HG03354 (cell line): ENCODE results near the gene CSRP1.
"Not testable (repeated sequence)": the region's sequence is repeated elsewhere in the genome, so short reads cannot be mapped to it uniquely, and the experiment has no call there.

Source experiments
- ATAC-seq: cut with Tn5 transposase; IDR thresholded peaks from one replicate; pipeline ENCODE4 v1.9.1; 2021; ENCODE audit warnings: mild to moderate bottlenecking; ENCODE audit not compliant: unreplicated experiment, poor library complexity, severe bottlenecking

Gene CSRP1

DNA sequence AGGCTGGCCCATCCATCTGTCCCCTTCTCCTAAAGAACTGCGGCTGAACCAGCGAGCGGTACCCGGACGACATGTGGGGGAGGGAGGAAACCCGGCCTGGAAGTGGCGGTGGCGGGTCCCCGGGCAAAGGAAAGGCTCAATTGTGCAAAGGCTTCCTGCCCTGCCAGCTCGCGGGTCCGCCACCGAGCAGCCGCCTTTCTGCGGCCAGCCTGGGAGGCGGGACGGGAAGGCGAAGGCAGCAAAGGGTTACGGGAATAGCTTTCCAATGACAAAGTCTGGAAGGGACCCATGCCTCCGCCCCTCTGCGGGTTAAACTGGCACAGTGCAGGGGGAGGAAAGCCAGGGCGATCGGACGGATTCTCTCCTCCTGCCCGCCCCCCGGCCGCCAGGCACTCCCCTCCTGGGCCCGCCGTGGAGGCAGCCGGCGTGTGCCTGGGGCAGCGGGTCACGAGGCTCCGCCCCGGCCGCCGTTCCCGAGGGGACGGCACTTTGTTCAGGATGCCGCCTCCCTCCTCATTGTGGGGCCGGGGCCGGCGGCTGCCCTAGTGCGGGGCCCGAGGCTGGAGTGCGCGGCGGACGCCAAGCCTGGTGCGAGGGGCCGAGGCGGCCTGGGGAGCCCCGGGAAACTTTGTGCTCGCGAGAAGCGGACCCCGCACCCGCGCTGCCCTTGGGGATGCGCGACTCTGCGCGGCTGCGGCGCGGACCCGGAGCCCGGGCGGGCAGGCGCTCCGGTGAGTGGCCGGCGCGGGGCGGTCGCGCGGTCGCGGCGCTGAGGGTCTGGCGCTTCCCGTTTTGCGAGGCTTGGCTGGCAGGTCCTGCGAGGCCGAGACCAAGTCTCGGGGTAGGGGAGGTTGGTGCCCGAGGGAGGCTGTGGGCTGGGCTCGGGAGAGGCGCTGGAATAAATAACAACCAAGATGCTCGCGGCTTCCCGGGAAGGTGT is 32.0 kb upstream of the CSRP1 start, which contains the start of gene NAV1:
NAV1 (plus strand) TSS at position 516 of the 940 bp plus-strand sequence. CDS start 83,758 bp downstream, outside the sequence.
- ATAC-seq: no peak

DNA sequence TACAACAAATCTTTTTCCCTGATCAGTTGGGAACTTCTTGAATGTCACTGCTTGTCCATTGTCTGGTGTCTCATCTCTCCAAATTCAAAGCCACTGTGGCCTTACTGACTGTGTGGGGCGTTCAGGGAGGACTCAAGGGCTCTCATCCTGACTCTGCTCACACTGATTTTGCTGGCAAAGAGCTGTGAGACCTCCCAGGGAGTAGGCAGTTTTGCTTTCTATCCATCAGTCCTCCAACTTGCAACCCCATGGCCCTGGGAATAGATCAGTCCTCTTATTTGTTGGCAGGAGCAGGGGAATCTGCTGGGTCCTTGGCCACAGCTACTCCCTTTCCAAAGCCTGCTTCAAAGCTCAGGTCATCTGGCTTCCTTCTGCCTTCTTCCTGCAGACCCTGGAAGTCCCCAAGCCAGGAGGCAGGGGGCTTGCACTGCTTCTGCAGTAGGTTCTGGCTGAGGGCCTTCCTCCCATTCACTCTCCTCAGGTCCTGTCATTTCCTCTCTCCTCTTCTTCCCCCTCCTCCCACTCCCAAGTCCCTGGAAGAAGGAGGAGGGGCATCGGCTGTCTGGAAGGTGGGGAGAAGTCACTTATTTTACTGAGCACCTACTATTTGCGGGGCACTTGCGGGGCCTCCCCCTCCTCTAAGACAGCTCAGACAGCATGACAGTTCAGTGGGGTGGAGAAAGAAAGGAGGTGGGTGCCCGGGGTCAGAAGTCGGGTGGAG is 31.1 kb upstream of the CSRP1 start:
- no peak for ATAC-seq

DNA sequence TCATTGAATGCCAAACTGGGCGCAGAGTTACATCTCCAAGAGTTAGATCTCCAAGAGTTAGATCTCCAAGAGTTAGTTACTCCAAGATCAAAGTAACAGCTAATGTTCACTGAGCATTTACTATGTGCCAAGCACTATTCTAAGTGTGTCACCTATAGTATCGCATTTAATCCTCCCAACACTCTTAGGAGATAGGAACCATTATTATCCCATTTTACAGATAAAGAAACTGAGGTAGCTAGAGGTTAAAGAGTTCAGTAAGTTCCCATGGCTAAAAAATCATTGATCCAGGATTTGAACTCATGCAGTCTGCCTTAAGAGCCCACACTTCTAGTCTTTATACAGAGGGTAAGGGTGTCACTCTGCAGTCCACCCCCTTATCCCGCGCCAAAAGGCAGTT is 30.5 kb upstream of the CSRP1 start:
- no peak for ATAC-seq

- ATAC-seq: no peak
These were observed 30.1 kb upstream of the CSRP1 start for GRCh38 chr1:201537028-201537427.

DNA sequence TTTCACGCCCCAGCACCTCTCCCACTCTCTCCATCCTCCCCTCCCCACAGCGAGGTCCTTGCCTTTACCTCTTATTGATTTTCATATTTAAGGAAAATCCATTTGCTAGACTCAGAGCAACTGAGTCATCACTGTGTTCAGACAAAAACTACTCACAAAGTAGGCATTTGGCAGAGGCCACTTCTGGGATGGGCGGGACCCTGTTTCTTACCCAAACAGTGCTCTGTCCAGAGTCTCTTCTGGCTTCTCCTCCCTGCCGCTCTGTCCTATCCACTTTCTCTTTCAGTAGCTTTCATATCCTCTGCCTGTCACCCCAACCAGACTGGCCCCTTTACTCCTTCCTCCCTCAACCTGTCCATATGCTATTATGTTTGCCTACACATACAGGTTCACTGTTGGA is 29.6 kb upstream of the CSRP1 start:
- ATAC-seq: no peak

DNA sequence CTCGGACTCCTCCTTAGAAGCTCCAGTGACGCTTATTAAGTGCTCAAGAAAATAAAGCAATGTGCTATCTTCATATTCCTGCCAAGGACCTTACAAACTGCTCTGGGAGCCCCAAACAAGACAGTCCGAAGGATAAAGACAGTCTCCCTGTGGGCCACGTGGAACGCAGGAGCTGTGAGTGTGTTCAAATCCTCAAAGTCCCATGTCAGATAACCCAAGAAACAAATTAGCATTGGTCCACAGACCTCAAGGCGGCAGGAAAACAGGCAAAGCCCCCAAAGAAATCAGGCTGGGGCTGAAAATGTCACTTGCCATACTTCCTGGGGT is 29.0 kb upstream of the CSRP1 start:
- ATAC-seq: no peak

DNA sequence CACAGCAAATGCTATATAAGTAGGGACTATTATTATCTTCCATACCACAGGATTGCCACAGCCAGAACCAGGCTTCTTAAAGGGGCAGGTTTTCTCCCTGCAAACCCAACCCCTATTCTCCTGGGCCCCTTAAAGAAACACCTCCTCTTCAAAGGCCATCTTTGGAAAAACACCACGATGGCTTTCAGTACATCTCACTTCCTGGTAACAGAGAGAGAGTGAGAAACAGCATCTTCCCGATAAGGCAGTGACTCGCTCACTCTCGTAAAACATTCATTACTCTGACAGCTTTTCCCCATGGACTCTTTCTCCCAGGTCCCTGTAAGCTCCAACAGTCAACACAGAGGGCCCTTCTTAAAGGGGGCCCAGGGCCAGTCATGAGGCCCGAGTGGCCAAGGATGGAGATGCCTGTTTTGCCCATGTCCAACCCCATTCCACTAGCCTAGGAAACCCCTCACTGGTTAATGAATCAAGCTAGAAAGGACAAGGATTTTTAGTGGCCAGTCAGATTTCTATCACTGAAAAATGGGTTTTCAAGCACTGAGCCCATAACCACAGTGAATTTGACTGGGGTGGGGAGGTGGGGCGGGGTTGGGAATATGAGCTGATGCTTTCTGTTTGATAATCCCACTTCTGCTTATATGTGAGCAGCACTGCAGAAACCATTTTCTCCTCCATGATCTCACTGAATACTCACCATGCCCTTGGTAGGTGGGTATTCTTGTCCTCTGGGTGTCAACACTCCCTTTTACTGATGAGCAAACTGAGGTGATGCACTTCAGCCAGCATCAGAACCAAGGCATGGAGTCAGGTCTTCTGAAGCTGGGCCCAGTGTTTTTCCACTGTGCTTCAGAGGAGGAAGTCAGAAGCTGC is 28.4 kb upstream of the CSRP1 start:
- ATAC-seq: no peak

- no peak for ATAC-seq
These were observed 26.9 kb upstream of the CSRP1 start for GRCh38 chr1:201533836-201534235.

- no peak for ATAC-seq
These were observed 24.9 kb upstream of the CSRP1 start for GRCh38 chr1:201531551-201532425.

DNA sequence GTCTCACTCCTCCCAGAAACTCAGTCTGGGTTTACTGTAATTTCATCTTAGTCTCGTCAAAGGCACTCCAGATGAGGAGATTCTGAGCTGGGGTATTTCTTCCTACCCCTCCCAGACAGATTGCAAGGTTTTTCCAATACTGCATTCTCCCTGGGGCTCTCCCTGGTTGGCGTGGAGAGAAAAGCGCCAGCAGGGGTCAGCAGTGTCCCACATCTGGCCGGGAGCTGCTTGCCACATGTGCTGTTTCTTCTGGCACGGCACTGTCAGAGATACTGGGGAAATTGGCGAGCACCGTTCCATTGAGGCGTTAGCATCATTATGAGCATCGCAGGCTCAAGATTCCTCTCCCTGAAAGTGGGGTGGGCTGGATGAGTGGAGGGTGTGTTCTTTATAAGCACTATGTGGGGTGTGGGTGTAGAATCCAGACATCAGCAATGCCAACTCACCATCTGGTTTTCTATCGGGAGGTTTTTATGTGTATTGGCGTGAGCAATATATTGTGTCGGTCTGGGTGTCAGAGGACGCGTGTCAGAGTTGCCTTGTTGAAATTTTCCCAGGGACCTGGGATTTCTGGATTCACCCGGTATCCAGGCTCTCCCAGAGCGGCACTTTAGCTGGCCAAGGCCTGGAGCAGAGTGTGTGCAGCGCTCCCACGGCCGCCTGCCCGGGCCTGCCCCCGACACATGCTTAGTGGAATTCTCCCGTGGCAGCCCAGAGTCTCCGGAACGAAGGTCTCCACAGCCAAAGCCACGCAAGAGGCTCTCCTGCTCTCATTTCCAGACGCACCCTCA is 24.0 kb upstream of the CSRP1 start:
- no peak for ATAC-seq

GRCh38 chr1:201528631-201529252 is 21.8 kb upstream of the CSRP1 start:
- no peak for ATAC-seq

- ATAC-seq: no peak
These were observed 21.0 kb upstream of the CSRP1 start for GRCh38 chr1:201527879-201528278.

DNA sequence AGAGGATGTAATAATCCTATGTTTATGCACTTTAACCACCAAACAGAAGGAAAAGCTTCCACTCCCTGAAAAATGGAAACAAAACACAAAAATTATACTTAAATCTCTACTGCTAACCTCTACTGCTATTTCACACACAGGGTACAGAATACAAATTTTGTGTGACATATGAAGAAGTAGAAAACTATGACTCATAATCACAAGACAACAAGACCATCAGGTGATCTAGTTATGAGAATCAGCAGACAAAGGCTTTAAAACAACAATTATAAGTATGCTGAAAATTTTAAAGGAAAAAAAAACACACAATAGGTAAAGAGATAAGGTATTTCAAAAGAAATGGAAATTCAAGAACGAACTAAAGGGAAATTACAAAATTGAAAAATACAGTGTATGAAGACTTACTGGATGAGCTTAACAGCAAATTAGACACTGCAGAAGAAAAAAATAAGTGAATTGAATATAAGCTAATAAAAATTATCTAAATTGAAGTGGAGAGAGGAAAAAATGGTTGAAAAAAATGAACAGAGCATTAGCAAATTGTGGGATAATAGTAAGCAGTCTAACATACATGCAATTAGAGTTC is 18.4 kb upstream of the CSRP1 start:
- no peak for ATAC-seq

DNA sequence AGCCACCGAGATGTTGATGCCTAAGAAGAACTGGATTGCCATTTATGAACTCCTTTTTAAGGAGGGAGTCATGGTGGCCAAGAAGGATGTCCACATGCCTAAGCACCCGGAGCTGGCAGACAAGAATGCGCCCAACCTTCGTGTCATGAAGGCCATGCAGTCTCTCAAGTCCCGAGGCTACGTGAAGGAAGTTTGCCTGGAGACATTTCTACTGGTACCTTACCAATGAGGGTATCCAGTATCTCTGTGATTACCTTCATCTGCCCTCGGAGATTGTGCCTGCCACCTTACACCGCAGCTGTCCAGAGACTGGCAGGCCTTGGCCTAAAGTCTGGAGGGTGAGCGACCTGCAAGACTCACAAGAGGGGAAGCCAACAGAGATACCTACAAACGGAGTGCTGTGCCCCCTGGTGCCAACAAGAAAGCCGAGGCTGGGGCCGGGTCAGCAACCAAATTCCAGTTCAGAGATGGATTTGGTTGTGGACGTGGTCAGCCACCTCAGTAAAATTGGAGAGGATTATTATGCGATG is 13.2 kb upstream of the CSRP1 start:
- ATAC-seq: not testable (repeated sequence)

- ATAC-seq: no peak
These were observed 11.1 kb upstream of the CSRP1 start for GRCh38 chr1:201518071-201518470.

GRCh38 chr1:201517631-201518030 is 10.7 kb upstream of the CSRP1 start:
- ATAC-seq: no peak

DNA sequence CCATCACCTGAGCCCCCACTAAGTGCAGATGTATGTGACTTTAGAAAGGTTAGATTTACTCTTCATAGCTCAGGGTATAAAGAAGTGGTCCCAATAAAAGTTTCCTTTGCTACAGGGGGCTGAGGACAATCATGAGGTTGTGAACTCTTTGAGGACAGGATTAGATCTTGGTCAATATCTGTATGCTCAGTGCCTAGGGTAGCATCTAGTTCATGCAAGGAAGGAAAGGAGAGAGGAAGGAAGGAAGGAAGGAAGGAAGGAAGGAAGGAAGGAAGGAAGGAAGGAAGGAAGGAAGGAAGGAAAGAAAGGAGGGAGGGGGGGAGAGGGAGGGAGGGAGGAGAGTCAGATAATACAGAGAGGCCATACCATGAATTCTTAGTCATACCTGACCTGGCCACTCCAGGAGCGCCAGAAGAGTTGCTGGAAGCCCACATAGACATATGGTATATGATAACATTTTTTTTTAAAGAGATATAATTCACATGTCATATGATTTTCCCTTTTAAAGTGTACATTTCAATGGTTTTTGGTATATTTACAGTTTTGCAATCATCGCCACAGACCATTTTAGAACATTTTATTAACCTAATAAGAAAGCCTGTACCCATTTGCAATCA is 9.7 kb upstream of the CSRP1 start:
- no peak for ATAC-seq
